Measurements from ENCODE around the gene ZC3H12A.
A peak's percentile ranks its signal among the peaks of the same experiment; 100 is the strongest.

Gene ZC3H12A

GRCh38 chr1:37474046-37474696 lies at the start of gene ZC3H12A:
Gene ZC3H12A, plus strand, starts transcription at chr1:37474580. Its CDS starts 917 bp downstream, at chr1:37475497.
- peak; percentile 83 to 89 for DNase-seq (ENCODE audit: low read depth in 2 of 2)

GRCh38 chr1:37425221-37425620 lies 49.2 kb upstream of the ZC3H12A start:
- DNase-seq (ENCODE audit: low read depth in 2 of 2) = no peak

- no peak for DNase-seq (ENCODE audit: low read depth in 2 of 2)
Measured at GRCh38 chr1:37429029-37429428, 45.4 kb upstream of the ZC3H12A start.

GRCh38 chr1:37430103-37430985 lies 44.0 kb upstream of the ZC3H12A start:
- no peak for DNase-seq (ENCODE audit: low read depth in 2 of 2)

GRCh38 chr1:37432716-37433115 lies 41.7 kb upstream of the ZC3H12A start:
- DNase-seq (ENCODE audit: low read depth in 2 of 2) = no peak

- no peak for DNase-seq (ENCODE audit: low read depth in 2 of 2)
Measured at GRCh38 chr1:37433171-37433570, 41.2 kb upstream of the ZC3H12A start.

- DNase-seq (ENCODE audit: low read depth in 2 of 2) = peak; percentile 28 to 38
Measured at GRCh38 chr1:37434292-37435225, 39.8 kb upstream of the ZC3H12A start.

GRCh38 chr1:37437087-37437486 lies 37.3 kb upstream of the ZC3H12A start:
- DNase-seq (ENCODE audit: low read depth in 2 of 2) = no peak

GRCh38 chr1:37438037-37438868 lies 36.1 kb upstream of the ZC3H12A start:
- DNase-seq (ENCODE audit: low read depth in 2 of 2) = no peak

GRCh38 chr1:37438869-37439343 lies 35.5 kb upstream of the ZC3H12A start:
- DNase-seq (ENCODE audit: low read depth in 2 of 2) = no peak

- no peak for DNase-seq (ENCODE audit: low read depth in 2 of 2)
Measured at GRCh38 chr1:37439349-37439995, 34.9 kb upstream of the ZC3H12A start.

GRCh38 chr1:37441490-37441889 lies 32.9 kb upstream of the ZC3H12A start:
- no peak for DNase-seq (ENCODE audit: low read depth in 2 of 2)

- DNase-seq (ENCODE audit: low read depth in 2 of 2) = no peak
Measured at GRCh38 chr1:37442139-37442538, 32.2 kb upstream of the ZC3H12A start.

- no peak for DNase-seq (ENCODE audit: low read depth in 2 of 2)
Measured at GRCh38 chr1:37442644-37443043, 31.7 kb upstream of the ZC3H12A start.

GRCh38 chr1:37446874-37447273 lies 27.5 kb upstream of the ZC3H12A start:
- no peak for DNase-seq (ENCODE audit: low read depth in 2 of 2)

GRCh38 chr1:37448185-37448584 lies 26.2 kb upstream of the ZC3H12A start:
- no peak for DNase-seq (ENCODE audit: low read depth in 2 of 2)

- DNase-seq (ENCODE audit: low read depth in 2 of 2) = no peak
Measured at GRCh38 chr1:37448691-37449417, 25.5 kb upstream of the ZC3H12A start.

GRCh38 chr1:37449936-37450335 lies 24.4 kb upstream of the ZC3H12A start:
- peak in 1 of 2 donors; percentile 12 for DNase-seq (ENCODE audit: low read depth in 2 of 2)

- no peak for DNase-seq (ENCODE audit: low read depth in 2 of 2)
Measured at GRCh38 chr1:37452416-37452815, 22.0 kb upstream of the ZC3H12A start.

GRCh38 chr1:37453647-37454046 lies 20.7 kb upstream of the ZC3H12A start:
- DNase-seq (ENCODE audit: low read depth in 2 of 2) = no peak

All from activated CD8-positive, alpha-beta memory T cell treated with anti-CD3 and anti-CD28 coated beads for 4 hours (primary cell).